Endodermal cell (in vitro differentiated cells): ENCODE measurements around the gene ARNT2. TPM values are rescaled to one million over a fixed set of nuclear protein-coding genes. Genes with fewer than 3 reads are reported as not detected.

Experiments used
- DNase-seq: peaks from one replicate; pipeline ENCODE4 v3.0.0-alpha.2; 2017
- H3K27ac ChIP-seq: 2 replicates; pipeline ENCODE4 v1.5.1; 2013; ENCODE audit warnings: mild to moderate bottlenecking, low read depth, low read length, moderate library complexity
- H3K27me3 ChIP-seq: 2 replicates; pipeline ENCODE4 v1.6.1; 2013; ENCODE audit warnings: mild to moderate bottlenecking, low read length, moderate library complexity; ENCODE audit not compliant: insufficient read depth, control insufficient read depth, poor library complexity, severe bottlenecking
- H3K36me3 ChIP-seq: 2 replicates; pipeline ENCODE4 v1.7.0; 2013; ENCODE audit warnings: mild to moderate bottlenecking, low read length, moderate library complexity; ENCODE audit not compliant: control insufficient read depth, insufficient read depth
- H3K4me1 ChIP-seq: one replicate; pipeline ENCODE4 v1.7.0; 2013; ENCODE audit warnings: low read length; ENCODE audit not compliant: control insufficient read depth, insufficient read depth
- H3K4me3 ChIP-seq: 2 replicates; pipeline ENCODE4 v1.5.1; 2013; ENCODE audit warnings: mild to moderate bottlenecking, low read length, moderate library complexity
- H3K9ac ChIP-seq: 2 replicates; pipeline ENCODE4 v1.6.1; 2013; ENCODE audit warnings: mild to moderate bottlenecking, low read length, moderate library complexity; ENCODE audit not compliant: poor library complexity, severe bottlenecking; ENCODE audit errors: extremely low read depth
- H3K9me3 ChIP-seq: 2 replicates; pipeline ENCODE4 v1.6.1; 2013; ENCODE audit warnings: mild to moderate bottlenecking, low read length, moderate library complexity; ENCODE audit not compliant: control insufficient read depth
- H3K27ac Mint-ChIP-seq: 2 replicates; pipeline ENCODE4 v1.8.0; 2020; ENCODE audit warnings: mixed read lengths
- H3K27me3 Mint-ChIP-seq: 2 replicates; pipeline ENCODE4 v1.8.0; 2021; ENCODE audit warnings: mild to moderate bottlenecking, mixed read lengths; ENCODE audit not compliant: insufficient read depth
- H3K36me3 Mint-ChIP-seq: 2 replicates; pipeline ENCODE4 v1.8.0; 2020; ENCODE audit warnings: low read depth, mixed read lengths
- H3K4me1 Mint-ChIP-seq: 2 replicates; pipeline ENCODE4 v1.8.0; 2020; ENCODE audit warnings: mixed read lengths
- H3K4me3 Mint-ChIP-seq: 2 replicates; pipeline ENCODE4 v1.8.0; 2020; ENCODE audit warnings: mild to moderate bottlenecking, moderate library complexity, mixed read lengths
- H3K9me3 Mint-ChIP-seq: 2 replicates; pipeline ENCODE4 v1.8.0; 2020; ENCODE audit warnings: mild to moderate bottlenecking, mixed read lengths
- WGBS, 2 experiments: methylation state at CpG; one replicate each; pipeline versions ENCODE4 v1.1.5 to v1.1.7; 2013; ENCODE audit warnings: missing lambda C conversion rate in 2 of 2, mixed read lengths in 1 of 2; ENCODE audit not compliant: insufficient coverage in 1 of 2, insufficient read length in 1 of 2; 5-methylcytosine and 5-hydroxymethylcytosine counted together
- total RNA-seq, 2 donors: library from RNA; stranded (reverse); fragmentation: NEBNext Ultra II Directional in 1 of 2; extraction: Animal tissue kit (Norgen Biotek cat#: 25700) in 1 of 2; gene quantifications; 2 replicates in 1 of 2; 3 replicates in 1 of 2; pipeline ENCODE4 v1.2.1, GENCODE V29; 2021
- TF ChIP-seq, protein P1 (sequence below): fragments of 200-600 bp; sonication (generic); conservative IDR thresholded peaks from 2 replicates; pipeline ENCODE4 v1.5.0; 2021; ENCODE audit warnings: antibody characterized with exemption, mild to moderate bottlenecking

Gene ARNT2
- total RNA-seq, 2 donors from 2014 or later = 8.0 to 15.9 TPM

DNA sequence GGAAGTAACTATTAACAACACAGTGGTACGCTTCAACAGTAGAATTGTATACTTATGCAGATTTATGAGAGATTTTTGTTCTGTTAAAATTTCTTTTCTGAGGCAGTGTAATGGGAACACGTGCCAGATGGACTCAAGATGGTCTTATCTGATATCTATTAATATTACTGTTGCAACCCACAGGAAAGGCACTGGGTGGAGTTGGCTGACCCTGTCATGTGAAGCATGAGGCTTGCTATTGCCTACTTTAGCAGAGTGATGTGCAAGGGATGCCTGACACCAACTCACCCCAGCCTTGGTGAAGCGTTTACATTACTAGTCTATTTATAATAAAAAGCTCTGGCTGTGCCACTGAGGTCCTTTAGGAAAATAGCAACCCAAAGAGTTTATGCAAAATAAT is 19.8 kb upstream of the ARNT2 start:
- TF ChIP-seq, protein P1, sequence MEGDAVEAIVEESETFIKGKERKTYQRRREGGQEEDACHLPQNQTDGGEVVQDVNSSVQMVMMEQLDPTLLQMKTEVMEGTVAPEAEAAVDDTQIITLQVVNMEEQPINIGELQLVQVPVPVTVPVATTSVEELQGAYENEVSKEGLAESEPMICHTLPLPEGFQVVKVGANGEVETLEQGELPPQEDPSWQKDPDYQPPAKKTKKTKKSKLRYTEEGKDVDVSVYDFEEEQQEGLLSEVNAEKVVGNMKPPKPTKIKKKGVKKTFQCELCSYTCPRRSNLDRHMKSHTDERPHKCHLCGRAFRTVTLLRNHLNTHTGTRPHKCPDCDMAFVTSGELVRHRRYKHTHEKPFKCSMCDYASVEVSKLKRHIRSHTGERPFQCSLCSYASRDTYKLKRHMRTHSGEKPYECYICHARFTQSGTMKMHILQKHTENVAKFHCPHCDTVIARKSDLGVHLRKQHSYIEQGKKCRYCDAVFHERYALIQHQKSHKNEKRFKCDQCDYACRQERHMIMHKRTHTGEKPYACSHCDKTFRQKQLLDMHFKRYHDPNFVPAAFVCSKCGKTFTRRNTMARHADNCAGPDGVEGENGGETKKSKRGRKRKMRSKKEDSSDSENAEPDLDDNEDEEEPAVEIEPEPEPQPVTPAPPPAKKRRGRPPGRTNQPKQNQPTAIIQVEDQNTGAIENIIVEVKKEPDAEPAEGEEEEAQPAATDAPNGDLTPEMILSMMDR = no peak
- no peak for DNase-seq
- Histone ChIP-seq H3K36me3 (no peaks in the 10 kb centered on the region), H3K4me3 (no peak overlapping the region), H3K4me1 (no peaks in the 10 kb centered on the region), H3K27ac (no peak overlapping the region), H3K27me3 (no peaks in the 10 kb centered on the region), H3K9me3 (no peaks in the 10 kb centered on the region), H3K9ac (no peak overlapping the region)
- 90 to 92% methylated on average over 2 to 3 of the region's 3 CpGs for WGBS, 2 experiments
- no peaks in the 10 kb centered on the region for H3K9me3 Mint-ChIP-seq
- H3K27ac Mint-ChIP-seq = no peak overlapping the region
- no peak overlapping the region for H3K4me3 Mint-ChIP-seq
- H3K36me3 Mint-ChIP-seq = no peaks in the 10 kb centered on the region
- H3K4me1 Mint-ChIP-seq = no peaks in the 10 kb centered on the region
- H3K27me3 Mint-ChIP-seq = no peaks in the 10 kb centered on the region

GRCh38 chr15:80386151-80386550 is 18.0 kb upstream of the ARNT2 start:
- DNase-seq = no peak
- Mint-ChIP-seq H3K27me3 (no peaks in the 10 kb centered on the region), H3K9me3 (peaks cover 5% of the 10 kb centered on the region), H3K4me1 (no peaks in the 10 kb centered on the region), H3K27ac (no peak overlapping the region), H3K36me3 (no peaks in the 10 kb centered on the region), H3K4me3 (no peak overlapping the region)
- no peaks in the 10 kb centered on the region for H3K4me1 ChIP-seq
- no peaks in the 10 kb centered on the region for H3K9me3 ChIP-seq
- H3K4me3 ChIP-seq = no peak overlapping the region
- 87 to 90% methylated on average over 1 of the region's 1 CpG for WGBS, 2 experiments
- no peaks in the 10 kb centered on the region for H3K27me3 ChIP-seq
- H3K9ac ChIP-seq = no peak overlapping the region
- TF ChIP-seq, protein P1 = no peak
- H3K27ac ChIP-seq = no peak overlapping the region
- H3K36me3 ChIP-seq = no peaks in the 10 kb centered on the region

DNA sequence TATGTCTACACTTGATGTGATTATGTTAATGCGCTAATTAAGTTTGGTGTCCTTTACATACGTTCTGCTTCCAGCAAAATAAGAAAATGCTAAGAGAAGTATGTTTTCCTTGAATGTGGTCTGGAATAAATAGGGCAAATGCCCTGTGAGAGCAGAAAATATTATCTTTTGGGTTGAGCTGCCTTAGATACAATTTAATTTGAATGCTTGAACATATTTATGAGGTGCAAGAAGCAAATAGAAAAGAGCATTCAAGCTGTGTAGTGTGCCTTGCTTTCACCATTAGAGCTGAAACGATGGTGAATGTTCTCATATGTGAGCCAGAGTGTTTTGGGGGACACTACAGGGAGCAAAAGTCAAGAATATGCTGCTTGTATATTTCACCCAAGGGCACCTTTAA is 15.9 kb upstream of the ARNT2 start:
- TF ChIP-seq, protein P1 = no peak
- Mint-ChIP-seq H3K9me3 (peaks cover 8% of the 10 kb centered on the region), H3K27ac (no peak overlapping the region), H3K36me3 (no peaks in the 10 kb centered on the region), H3K4me1 (no peaks in the 10 kb centered on the region), H3K4me3 (no peak overlapping the region), H3K27me3 (no peaks in the 10 kb centered on the region)
- Histone ChIP-seq H3K4me1 (no peaks in the 10 kb centered on the region), H3K9me3 (no peaks in the 10 kb centered on the region), H3K27me3 (no peaks in the 10 kb centered on the region), H3K9ac (no peak overlapping the region), H3K36me3 (no peaks in the 10 kb centered on the region), H3K4me3 (no peak overlapping the region), H3K27ac (no peak overlapping the region)
- 88 to 95% methylated on average over 3 of the region's 3 CpGs for WGBS, 2 experiments
- DNase-seq = no peak
